GM19240 (cell line): ENCODE results near the gene GPR158.

Source experiments
- DNase-seq: peaks from one replicate; pipeline ENCODE4 v3.0.0; 2011; ENCODE audit warnings: low spot score; ENCODE audit not compliant: insufficient read length

The GPR158 gene

DNA sequence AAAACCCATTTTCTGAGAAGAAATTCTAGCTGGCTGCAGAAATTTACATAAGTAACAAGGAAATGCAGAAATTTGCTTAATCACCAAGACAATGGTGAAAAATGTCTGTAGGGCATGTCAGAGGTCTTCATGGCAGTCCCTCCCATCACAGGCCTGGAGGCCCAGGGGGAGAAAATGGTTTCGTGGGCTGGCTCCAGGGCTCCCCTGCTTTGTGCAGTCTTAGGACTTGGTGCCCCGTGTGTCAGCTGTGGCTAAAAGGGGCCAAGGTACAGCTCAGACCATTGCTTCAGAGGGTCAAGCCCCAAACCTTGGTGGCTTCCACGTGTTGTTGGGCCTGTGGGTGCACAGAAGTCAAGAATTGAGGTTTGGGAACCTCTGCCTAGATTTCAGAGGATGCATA is 215.9 kb downstream of the GPR158 start:
- no peak for DNase-seq

DNA sequence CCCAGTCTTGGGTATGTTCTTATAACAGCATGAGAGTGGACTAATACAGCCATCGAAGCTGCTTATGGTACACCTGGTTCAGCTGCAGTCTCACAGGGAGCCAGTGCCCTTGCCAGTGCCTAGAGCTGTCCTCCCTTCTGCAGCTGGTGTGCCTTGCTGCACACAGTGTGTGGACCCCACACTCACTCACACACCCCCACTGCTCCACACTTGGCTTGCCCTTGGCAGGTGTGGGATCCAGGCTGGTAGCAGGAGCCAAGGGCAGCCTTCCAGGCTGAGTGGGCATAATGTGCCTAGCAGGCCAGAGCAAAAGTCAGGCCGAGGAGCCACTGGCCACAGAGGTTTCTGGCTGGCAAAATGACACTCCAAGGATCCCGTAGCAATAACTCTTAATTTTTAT is 217.3 kb downstream of the GPR158 start:
- DNase-seq, result no peak

DNA sequence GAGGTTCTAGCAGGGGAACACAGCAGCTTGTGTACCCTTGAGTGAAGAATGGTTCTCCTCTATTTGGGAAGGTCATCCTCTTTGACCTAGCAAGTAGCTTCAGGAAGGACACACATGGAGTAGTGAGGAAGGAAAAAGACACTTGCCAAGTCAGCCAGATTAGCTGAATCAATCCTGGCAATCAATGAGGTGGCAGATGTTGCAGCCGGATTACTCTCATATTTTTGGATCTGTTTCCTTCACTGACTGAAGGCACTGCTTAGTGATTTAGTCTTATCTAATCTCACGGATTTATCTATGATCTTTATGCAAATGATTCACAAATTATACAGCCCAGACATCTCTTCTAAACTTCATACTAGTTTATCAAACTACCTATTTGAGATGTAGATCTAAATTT is 218.8 kb downstream of the GPR158 start:
- no peak for DNase-seq

GRCh38 chr10:25398680-25399079 is 223.9 kb downstream of the GPR158 start:
- DNase-seq, result no peak

GRCh38 chr10:25405871-25406270 is 231.1 kb downstream of the GPR158 start:
- DNase-seq, result no peak

GRCh38 chr10:25417611-25418010 is 242.8 kb downstream of the GPR158 start:
- no peak for DNase-seq

DNA sequence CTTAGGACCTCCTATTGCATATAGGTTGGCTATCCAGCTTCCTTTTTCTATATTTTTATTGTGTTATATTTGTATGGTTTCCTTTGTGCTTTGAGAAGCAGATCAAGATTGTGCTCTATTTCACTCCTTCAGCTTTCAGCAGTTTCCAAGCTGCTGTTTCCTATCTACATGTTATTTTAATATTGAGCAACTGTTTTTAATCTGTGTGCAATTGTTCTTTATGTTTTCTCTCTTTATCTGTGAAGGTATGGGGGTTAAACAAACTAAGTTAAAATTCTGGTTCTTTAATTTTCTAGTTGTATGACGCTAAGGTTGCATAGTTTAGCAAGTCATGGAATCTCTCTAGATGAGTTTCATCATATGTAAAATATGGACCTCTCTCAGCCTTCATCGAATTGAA is 251.0 kb downstream of the GPR158 start:
- DNase-seq, result no peak

DNA sequence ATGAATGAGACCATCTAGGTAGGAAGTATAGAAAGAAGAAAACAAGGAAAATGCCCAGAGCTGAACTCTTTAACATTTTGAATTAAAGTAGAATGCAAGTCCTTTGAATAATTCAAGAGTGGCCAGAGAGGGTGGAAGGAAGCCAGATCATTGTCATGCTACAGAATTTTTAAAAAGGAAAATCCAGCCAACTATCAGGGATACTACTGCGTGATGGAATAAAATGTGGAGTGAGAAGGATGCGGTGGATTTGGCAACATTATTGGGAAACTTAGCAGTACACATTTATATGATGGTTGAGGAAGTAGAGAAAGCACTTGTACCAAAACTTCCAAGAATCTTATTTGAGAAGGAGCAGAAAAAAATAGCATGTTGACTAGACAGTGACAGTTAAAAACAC is 261.6 kb downstream of the GPR158 start:
- no peak for DNase-seq

- DNase-seq, result no peak
Measured at GRCh38 chr10:25441270-25441669, 266.5 kb downstream of the GPR158 start.

- no peak for DNase-seq
Measured at GRCh38 chr10:25444266-25444665, 269.5 kb downstream of the GPR158 start.

GRCh38 chr10:25451401-25451800 is 276.6 kb downstream of the GPR158 start:
- DNase-seq, result no peak

DNA sequence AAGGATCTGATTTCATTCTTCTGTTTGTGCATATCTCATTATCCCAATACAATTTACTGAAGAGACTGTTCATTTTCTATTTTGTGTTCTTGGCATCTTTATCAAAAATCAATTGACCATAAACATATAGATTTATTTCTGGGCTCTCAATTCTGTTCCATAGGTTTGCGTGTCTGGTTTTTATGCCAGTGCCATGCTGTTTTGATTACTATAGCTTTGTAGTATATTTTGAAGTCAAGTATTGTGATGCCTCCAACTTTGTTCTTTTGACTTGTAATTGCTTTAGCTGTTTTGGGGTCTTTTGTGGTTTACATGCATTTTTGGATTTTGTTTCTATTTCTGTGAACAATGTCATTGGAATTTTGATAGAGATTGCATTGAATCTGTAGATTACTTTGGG is 278.8 kb downstream of the GPR158 start:
- DNase-seq, result no peak

DNA sequence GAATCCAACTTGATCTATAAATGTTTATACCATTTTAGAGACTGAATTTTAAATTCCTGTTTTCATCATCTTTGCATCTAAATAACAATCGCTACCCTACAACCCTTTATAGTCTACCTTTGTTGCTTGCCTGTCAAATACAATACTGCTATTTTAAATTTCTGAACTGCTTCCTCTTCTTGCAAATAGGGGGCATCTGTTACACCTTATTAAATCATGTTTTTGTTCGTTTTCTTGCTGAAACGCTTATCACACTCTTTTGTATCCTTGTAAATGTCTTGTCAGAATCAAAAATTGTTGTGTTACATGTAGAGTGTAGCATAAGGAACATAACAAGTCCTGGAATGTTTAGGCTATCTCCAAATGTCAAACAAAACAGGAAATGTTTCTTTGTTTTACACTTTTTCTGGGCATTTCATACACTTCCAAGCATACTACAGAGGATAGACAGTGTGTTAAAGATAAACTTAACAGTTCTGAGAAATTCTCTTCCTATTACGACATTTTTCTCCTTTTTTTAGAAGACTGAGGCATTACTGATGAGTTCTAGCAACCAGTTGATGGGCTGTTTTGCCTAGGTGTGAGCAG is 281.3 kb downstream of the GPR158 start:
- no peak for DNase-seq

- no peak for DNase-seq
Measured at GRCh38 chr10:25457552-25457951, 282.8 kb downstream of the GPR158 start.

DNA sequence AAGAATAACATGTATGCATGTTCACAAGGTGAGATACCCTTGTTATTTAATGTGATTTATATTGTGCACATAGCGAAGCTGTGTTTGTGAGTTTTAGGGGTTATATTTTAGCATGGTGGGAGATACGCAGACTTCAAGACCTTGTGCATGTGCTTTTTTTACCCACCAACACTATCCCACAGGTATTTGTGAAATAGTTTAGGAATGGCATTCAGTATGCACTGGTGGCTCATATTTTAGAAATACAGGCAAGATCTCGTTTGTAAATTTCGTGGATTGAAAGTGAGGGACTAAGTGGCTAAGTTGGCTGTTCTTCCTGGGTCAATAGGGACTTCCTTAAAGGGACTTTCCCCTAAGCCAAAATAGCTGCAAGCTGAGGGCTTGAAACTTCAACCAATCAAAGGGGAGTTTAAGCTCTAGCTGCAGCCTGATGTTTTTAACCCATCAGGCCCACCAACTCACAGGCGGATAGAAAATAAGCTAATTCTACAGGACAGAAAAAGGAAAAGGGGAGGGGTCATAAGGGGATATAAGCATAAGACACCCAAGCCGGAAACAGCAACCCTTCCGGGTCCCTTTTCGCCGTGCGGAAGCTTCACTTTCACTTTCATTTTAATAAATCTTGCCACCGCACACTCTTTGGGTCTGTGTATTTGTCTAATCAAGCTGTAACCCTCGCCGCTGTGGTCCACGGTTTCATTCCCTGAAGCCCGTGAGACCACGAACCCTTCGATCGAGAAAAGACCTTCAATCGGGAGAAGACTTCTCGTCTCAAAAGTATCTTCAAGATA is 291.0 kb downstream of the GPR158 start:
- no peak for DNase-seq

DNA sequence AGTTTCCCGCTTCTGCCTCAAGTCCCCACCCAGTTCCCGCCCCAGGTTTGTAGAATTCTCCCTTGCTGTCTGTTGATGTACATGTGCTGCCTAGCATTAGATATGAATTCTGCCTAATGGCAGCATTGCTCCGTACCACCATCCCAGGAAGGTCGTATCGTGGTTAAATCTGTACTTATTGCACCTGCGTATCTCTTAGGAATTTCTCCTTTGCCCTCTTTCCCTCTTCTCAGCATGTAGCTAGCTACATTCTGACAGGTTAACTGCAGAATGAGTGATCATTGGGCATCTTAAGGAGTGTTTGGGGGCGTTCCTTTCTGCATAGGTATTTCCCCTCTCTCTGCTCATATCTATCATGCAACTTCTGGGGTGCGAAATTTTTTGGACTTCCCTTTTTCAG is 293.1 kb downstream of the GPR158 start:
- DNase-seq, result no peak

GRCh38 chr10:25481467-25481866 is 306.7 kb downstream of the GPR158 start:
- DNase-seq, result no peak

- DNase-seq, result no peak
Measured at GRCh38 chr10:25483999-25484398, 309.2 kb downstream of the GPR158 start.

GRCh38 chr10:25487266-25487665 is 312.5 kb downstream of the GPR158 start:
- no peak for DNase-seq

DNA sequence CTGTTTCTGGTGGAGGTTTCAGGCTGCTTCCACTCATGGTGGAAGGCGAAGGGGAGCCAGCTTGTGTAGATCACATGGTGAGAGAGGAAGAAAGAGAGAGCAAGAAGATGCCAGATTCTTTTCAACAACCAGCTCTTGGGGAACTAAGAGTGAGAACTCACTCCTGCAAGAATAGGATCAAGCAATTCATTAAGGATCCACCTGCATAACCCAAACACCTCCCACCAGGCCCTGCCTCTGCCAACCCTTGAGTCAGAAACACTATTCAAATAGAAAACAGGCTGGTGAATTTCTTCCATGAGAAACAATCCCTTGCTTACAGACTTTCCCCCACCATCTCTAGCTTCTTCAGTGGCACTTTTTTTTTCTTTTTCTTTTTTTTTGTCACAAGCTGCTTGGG is 317.2 kb downstream of the GPR158 start:
- no peak for DNase-seq

- DNase-seq, result no peak
Measured at GRCh38 chr10:25492680-25493079, 317.9 kb downstream of the GPR158 start.

- DNase-seq, result no peak
Measured at GRCh38 chr10:25493122-25493893, 318.5 kb downstream of the GPR158 start.
